ENCODE measurements around the gene PACRG. TPM values are rescaled to one million over a fixed set of nuclear protein-coding genes. Genes with fewer than 3 reads are reported as not detected.

Gene PACRG
- total RNA-seq, 2 donors from 2014 or later = 13.0 TPM; not detected in 1

DNA sequence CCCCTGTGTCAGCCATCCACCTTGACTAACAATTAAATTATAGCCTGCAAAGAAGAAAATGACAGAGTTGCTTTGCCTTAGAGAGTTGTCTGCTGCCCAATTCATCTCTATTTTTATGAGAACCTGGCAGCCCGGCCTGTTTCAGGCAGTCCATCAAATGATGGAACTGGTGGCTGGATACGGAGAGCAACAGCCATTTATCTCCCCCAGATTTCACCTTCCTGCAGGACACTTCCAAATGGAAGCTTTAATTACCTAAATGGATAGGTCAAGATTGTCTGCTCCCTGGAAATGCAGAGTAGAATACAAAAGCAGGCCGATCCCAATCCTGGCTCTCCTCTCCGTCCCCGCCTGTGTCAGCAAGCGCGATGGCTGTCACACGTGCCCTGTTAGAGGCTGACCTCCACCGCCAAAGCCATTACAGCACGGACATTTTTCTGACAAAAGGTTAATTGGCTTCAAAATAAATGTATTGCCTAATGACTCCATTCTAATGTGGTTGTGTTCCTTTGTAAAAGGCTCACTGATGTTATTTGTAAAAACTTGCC, 86.7 kb downstream of the PACRG start:
- H3K4me3 ChIP-seq = no peak overlapping the region
- TF ChIP-seq, protein P1, sequence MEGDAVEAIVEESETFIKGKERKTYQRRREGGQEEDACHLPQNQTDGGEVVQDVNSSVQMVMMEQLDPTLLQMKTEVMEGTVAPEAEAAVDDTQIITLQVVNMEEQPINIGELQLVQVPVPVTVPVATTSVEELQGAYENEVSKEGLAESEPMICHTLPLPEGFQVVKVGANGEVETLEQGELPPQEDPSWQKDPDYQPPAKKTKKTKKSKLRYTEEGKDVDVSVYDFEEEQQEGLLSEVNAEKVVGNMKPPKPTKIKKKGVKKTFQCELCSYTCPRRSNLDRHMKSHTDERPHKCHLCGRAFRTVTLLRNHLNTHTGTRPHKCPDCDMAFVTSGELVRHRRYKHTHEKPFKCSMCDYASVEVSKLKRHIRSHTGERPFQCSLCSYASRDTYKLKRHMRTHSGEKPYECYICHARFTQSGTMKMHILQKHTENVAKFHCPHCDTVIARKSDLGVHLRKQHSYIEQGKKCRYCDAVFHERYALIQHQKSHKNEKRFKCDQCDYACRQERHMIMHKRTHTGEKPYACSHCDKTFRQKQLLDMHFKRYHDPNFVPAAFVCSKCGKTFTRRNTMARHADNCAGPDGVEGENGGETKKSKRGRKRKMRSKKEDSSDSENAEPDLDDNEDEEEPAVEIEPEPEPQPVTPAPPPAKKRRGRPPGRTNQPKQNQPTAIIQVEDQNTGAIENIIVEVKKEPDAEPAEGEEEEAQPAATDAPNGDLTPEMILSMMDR (IDR thresholded peaks at IDR 0.05) = no peak
- ATAC-seq (ENCODE audit: insufficient number of reproducible peaks, low FRiP score, low read depth) = no peak

DNA sequence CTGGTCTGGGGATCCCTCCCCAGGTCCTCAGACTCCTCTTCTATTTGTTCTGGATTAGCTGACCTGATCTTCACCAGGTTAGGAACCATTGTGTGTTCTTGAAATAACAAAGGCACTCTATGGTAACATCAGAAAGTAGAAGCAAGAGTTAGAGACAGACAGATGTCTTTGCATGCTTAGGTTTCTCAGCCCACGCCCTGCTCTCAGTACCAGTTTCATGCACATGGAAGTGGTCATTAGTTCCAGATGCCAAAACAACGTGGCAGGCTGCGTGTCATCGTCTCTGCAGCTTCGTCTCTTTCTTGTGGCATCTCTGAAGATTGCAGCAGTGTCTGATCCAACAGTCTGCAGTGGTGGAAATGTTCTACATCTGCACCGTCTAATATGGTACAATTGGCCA, 89.4 kb downstream of the PACRG start:
- H3K4me3 ChIP-seq = no peak overlapping the region
- no peaks in the 10 kb centered on the region for H3K4me1 ChIP-seq (ENCODE audit: control insufficient read depth in 1 of 2, low read depth in 2 of 2)
- ATAC-seq (ENCODE audit: insufficient number of reproducible peaks, low FRiP score, low read depth) (no peak), DNase-seq (ENCODE audit: low spot score) (no peak)
- no peaks in the 10 kb centered on the region for H3K36me3 ChIP-seq
- H3K27ac ChIP-seq = no peak overlapping the region
- TF ChIP-seq, protein P1 (IDR thresholded peaks at IDR 0.05) = no peak
- H3K27me3 ChIP-seq (replicated peaks; ENCODE audit: insufficient read depth) = no peaks in the 10 kb centered on the region
- no peaks in the 10 kb centered on the region for H3K9me3 ChIP-seq

More for the DNA sequence above, 86.7 kb downstream of the PACRG start:
- H3K27me3 ChIP-seq (replicated peaks; ENCODE audit: insufficient read depth) = no peaks in the 10 kb centered on the region
- no peaks in the 10 kb centered on the region for H3K36me3 ChIP-seq
- DNase-seq (ENCODE audit: low spot score) = no peak
- no peaks in the 10 kb centered on the region for H3K9me3 ChIP-seq
- H3K27ac ChIP-seq = no peak overlapping the region
- no peaks in the 10 kb centered on the region for H3K4me1 ChIP-seq (ENCODE audit: control insufficient read depth in 1 of 2, low read depth in 2 of 2)

DNA sequence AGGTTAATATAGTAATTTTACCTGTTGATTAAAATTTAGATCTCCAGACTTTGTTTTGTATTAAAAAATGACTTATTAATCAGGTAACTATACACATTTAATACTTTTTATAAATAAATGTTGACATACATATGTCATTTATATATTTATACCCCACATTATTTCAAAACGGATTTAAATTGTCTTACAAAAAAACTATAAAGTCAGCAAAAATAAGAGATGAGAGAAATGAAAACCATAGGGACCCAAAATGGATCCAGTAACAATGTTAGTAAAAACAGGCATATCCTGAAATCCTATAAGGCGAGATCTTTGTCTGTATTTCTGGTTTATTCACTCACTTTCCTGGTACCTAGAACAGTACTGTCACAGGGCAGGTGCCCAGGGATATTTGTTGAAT, 91.5 kb downstream of the PACRG start:
- Histone ChIP-seq H3K27ac (no peak overlapping the region), H3K9me3 (no peaks in the 10 kb centered on the region), H3K4me1 (ENCODE audit: control insufficient read depth in 1 of 2, low read depth in 2 of 2) (no peaks in the 10 kb centered on the region), H3K27me3 (replicated peaks; ENCODE audit: insufficient read depth) (no peaks in the 10 kb centered on the region), H3K36me3 (no peaks in the 10 kb centered on the region), H3K4me3 (no peak overlapping the region)
- TF ChIP-seq, protein P1 (IDR thresholded peaks at IDR 0.05) = no peak
- ATAC-seq (ENCODE audit: insufficient number of reproducible peaks, low FRiP score, low read depth) (no peak), DNase-seq (ENCODE audit: low spot score) (no peak)

DNA sequence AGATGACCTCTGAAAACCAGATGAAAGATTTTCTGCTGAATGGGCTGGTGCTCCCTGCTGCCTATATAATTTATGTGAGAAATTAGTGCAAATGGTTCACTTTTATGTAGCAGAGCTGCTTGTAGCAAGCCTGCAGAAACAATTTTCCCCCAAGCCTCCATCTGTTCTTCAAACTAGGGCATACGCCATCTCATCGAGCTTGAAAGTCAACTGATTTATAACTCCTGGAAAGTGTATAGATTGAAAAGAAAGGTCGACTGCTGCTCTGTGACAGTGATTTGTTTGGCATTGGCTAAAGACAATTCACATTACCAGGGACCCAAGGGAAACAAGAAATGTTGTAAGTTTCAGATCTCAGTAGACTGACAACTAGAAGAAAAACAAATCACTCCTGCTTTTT, 93.3 kb downstream of the PACRG start:
- Histone ChIP-seq H3K4me3 (no peak overlapping the region), H3K27ac (no peak overlapping the region), H3K27me3 (replicated peaks; ENCODE audit: insufficient read depth) (no peaks in the 10 kb centered on the region), H3K4me1 (ENCODE audit: control insufficient read depth in 1 of 2, low read depth in 2 of 2) (no peaks in the 10 kb centered on the region), H3K36me3 (no peaks in the 10 kb centered on the region), H3K9me3 (no peaks in the 10 kb centered on the region)
- ATAC-seq (ENCODE audit: insufficient number of reproducible peaks, low FRiP score, low read depth) = no peak
- TF ChIP-seq, protein P1 (IDR thresholded peaks at IDR 0.05) = no peak
- no peak for DNase-seq (ENCODE audit: low spot score)

DNA sequence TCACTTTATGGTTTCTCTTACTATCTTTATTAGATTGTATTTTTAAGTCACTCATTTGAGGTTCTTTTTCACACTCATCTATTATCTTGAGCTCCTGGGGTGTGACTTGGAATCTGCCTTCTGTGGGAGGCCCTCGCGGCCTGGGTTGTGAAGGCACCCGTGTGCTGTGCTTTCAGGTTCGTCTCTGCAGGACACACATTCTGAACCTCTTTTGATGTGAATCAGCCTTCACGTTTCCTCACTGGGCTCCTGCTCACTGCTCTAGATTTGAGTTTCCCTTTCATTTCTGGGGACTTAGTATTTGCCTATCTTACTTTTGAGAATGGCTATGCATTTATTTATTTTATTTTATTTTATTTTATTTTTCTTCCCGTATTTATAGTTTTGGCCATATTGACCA, 97.8 kb downstream of the PACRG start:
- TF ChIP-seq, protein P1 (IDR thresholded peaks at IDR 0.05) = no peak
- no peaks in the 10 kb centered on the region for H3K27me3 ChIP-seq (replicated peaks; ENCODE audit: insufficient read depth)
- no peaks in the 10 kb centered on the region for H3K36me3 ChIP-seq
- ATAC-seq (ENCODE audit: insufficient number of reproducible peaks, low FRiP score, low read depth) (no peak), DNase-seq (ENCODE audit: low spot score) (no peak)
- H3K27ac ChIP-seq = no peak overlapping the region
- no peaks in the 10 kb centered on the region for H3K9me3 ChIP-seq
- H3K4me3 ChIP-seq = no peak overlapping the region
- no peaks in the 10 kb centered on the region for H3K4me1 ChIP-seq (ENCODE audit: control insufficient read depth in 1 of 2, low read depth in 2 of 2)

All from thoracic aorta (tissue), 2 donors.